ENCODE results near the gene PIGL.

The PIGL gene

DNA sequence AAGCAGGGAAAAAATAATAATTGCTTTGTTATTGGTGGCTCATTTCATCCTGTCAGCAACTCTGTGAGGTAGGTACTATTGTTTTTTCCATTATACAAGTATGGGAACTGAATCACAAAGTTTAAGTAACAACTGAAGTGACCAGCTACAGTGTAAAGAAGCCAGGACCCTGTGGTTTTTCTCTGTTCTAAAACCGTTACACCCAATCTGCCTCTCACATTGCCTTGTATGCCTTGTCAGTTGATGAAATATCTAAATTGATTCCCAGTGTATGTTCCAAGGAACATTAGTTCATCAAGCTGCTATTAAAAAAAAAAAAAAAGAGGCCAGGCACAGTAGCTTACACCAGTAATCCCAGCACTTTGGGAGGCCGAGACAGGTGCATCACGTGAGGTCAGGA, 5.4 kb downstream of the PIGL start:
- no peak for DNase-seq

DNA sequence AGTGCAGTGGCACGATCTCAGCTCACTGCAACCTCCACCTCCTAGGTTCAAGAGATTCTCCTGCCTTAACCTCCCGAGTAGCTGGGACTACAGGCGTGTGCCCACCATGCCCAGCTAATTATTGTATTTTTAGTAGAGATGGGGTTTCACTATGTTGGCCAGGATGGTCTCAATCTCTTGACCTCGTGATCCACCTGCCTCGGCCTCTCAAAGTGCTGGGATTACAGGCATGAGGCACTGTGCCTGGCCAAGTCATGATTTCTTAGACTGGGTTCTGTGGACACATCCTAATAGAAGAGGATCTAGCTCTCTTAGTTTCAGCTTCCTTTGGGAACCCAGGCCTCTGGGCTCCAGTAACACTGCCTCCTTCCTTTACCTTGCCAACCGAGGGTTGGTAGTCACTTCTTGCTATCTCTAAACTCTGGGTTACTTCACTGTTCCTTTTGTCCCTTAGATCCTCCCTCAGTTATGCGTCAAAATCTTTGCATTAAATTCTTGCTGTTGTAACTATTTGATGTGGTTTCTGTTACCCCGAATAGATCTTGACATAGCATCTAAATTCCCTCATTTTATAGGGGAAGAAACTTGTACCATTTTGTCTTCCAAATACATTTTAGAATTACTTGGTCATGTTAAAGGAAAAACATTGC, 13.0 kb downstream of the PIGL start:
- peak; percentile 32 to 34 for DNase-seq

DNA sequence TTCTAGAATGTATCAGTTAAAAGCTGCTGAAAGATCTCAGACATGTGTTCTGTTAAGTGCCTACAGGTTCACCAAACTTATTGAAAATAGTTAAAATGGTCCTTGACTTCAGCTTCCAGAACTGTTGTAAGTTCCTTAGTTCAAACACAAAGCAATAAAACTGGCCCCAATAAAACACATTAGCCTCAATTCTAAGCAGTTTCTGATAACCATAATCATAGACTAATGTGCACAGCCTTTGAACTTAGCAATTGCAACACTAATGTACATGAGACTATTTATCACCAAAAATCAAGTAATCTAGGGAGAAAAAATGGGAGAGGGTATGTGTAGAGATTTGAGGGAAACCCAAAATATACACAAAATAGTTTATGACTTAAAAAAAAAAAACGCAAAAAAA, 15.4 kb downstream of the PIGL start:
- no peak for DNase-seq

DNA sequence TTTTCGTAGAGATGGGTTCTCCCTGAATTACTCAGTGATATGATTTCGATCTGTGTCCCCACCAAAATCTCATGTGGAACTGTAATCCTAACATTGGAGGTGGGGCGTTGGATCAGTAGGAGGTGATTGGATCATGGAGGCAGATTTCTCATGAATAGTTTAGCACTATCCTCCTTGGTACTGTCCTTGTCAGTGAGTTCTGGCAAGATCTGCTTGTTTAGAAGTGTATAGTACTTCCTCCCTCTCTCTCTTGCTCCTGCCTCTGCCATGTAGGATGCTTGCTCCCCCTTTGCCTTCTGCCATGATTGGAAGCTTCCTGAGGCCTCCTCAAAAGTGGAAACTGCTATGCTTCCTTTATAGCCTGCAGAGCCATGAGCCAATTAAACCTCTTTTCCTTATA, 22.9 kb downstream of the PIGL start:
- no peak for DNase-seq

DNA sequence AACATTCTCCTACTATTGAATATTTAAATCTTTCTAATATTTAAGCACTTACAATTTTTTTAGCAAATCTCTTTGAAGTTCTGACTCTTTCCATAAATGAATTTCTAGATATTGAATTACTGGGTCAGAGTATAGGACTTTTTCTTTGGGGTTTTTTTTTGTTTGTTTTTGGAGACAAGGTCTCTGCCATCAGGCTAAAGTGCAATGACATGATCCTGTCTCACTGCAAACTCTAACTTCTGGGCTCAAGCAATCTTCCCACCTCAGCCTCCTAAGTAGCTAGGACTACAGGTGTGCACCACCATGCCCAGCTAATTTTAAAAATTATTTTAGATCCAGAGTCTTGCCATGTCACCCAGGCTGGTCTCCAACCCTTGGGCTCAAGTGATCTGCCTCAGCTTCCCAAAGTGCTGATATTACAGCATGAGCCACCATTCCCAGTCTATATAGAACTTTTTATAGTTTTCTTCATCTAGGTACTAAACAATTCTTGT, 24.9 kb downstream of the PIGL start:
- no peak for DNase-seq

DNA sequence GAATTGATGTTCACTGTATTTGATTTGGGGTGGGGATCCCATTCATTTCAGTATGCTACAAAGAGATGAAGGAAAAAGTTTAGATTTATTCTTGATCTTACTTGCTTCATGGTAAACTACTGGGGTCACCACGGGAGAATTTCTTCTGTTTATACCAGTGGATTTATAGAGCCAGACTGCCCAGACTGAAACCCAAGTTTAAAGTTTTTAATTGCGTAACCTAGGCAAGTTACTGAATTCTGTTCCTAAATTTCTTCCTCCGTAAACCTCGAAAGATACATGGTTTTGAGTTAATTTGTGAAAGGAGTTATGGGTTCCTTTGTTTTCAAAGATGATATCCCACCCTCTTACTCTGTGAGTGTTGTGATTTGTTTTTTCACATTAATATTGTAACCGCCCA, 26.4 kb downstream of the PIGL start:
- DNase-seq, result no peak

DNA sequence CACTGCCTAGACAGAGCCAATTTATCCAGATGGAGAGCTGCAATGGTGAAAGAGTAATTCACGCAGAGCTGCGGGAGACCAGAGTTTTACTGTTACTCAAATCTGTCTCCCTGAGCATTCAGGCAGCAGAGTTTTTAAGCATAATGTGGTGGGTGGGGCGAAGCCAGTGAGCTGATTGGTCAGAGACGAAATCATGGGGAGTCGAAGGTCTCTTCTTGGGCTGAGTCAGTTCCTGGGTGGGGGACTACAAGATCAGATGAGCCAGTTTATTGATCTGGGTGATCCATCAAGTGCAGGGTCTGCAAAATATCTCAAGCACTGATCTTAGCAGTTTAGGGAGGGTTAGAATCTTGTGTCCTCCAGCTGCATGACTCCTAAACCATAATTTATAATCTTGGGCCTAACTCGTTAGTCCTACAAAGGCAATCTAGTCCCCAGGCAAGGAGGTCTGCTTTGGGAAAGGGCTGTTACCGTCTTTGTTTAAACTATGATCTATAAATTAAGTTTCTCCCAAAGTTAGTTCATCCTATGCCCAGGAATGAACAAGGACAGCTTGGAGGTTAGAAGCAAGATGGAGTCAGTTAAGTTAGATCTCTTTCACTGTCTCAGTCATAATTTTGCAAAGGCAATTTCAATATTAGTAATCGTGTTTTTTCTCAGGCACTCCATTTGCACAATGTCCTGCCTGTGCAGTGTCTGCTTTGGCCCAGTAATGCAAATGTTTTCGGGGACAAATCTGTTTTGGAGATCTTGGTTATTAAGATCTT, 27.0 kb downstream of the PIGL start:
- peak; percentile 32 to 34 for DNase-seq

DNA sequence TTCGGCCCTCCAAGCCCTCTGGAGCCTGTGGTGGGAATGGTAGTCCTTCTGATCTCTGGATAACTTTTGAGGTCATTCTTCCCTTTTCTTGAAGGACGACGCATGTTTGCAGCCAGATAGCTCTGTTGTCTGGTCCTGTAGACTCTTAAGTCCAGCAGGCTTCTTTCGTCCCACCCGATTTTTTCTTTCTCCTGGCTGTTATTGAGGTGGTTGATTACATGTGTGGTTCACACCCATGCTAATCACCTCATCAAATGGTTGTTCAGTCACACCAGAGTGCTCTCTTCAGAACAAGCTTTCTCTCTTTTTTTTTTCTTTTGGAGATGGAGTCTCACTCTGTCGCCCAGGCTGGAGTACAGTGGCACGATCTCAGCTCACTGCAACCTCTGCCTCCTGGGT, 30.6 kb downstream of the PIGL start:
- DNase-seq, result no peak

DNA sequence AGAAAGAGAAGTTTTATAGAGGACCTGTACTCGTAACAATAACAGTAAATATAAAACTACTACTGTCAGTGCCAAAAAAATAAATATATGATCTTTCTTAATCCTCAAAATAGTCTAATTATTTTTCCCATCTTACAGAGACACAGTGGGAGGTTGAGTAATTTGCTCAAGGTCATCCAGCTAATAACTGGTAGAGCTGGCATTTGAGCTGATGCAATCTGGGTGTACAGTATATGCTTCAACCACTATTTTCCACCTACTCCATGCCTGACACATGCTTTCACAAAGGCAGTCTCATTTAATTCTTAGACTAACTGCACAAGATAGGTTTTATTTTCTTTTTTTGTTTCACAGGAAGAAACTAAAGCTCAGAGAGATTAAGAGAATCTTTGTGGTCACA, 33.6 kb downstream of the PIGL start:
- no peak for DNase-seq

DNA sequence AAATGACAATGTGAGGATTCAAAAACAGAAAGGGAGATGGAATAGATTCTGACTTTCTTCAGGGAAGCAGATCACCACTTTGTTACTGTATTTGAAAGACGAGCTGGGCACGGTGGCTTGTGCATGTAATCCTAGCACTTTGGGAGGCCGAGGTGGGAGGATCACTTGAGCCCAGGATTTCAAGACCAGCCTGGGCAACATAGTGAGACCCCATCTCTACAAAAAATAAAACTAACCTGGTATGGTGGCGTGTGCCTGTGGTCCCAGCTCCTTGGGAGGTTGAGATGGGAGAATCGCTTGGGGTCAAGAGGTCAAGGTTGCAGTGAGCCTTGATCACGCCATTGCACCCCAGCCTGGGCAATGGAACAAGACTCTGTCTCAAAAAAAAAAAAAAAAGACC, 34.0 kb downstream of the PIGL start:
- DNase-seq, result no peak

DNA sequence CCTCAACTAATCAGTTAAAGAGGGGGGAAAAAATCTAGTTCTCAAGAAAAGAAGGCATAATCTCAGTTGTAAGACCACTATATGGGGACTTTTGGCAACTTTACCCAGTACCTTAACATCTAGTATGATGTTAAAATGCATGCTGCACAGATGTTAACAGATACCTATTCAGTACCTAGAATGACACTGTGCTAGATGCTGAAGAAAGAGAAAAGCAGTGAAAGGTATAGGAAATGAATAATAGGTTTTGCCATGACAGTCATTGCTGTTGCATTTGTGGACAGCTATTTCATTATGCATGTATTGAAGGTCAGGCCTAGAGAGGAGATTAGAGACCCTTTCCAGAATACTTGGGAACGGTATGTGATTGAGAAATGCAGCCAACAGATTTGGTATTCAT, 34.5 kb downstream of the PIGL start:
- no peak for DNase-seq

DNA sequence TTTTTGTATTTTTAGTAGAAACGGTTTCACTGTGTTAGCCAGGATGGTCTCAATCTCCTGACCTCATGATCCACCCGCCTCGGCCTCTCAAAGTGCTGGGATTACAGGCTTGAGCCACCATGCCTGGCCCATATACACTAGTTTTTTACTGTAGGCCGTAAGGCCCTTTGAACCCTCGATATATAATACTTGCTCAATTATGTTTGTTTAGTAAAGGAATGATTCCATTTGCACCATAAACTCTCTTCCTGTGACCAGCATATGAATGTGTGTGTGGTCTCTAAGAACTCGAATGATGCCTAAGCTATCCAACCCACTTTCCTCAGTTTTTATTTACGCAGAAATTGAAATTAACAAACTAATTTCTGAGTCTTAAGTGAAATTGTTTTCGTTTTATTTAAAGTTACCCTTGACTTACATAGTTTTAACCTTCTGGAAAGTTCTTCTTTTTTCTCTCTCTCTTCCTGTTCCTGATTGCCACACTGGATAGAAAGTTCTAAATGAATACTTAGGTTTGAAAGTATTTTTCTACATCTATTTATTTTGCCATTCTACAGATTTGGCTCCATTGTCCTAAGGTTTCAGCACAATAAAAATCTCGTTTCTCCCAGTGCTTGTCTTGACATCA, 37.9 kb downstream of the PIGL start:
- no peak for DNase-seq

DNA sequence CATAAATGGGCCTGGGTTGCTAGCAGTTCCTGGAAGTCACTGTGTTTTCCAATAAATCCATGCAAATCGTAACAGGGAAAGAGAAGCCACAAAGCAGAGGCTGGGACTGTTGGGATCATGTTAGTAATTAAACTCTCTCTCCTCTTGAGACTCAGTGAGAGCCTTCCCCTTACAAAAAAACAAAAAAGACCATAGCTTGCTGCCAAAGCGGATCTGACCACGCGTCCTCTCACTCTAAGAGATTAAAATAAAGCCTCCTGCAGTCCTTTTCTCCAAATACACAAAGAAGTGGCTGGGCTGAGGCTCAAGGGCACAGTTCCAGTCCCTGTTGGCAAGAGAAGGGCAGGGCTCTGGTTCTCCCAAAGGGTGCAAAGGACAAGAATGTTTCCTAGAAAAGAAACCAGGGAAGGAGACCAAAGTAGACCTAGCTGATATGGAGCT, 38.5 kb downstream of the PIGL start:
- DNase-seq, result no peak

DNA sequence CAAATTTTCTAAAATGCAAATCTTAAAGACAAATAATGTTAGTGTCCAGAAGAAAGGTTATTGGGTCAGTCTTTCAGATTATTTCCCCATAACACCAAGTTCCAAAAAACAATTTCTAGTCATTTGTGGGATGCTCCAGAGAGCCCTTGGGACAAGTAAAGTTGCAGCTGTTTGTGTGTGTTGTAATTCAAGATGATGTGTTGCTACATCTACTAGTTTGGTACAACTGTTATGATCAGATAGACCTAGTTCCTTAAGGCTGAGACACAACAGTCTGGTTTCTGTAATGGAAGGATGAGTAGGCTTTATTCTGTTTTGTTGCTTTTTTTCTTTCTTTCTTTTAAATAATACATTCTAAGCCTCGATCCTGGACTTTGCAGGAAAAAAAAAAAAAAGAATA, 41.9 kb downstream of the PIGL start:
- DNase-seq, result no peak

DNA sequence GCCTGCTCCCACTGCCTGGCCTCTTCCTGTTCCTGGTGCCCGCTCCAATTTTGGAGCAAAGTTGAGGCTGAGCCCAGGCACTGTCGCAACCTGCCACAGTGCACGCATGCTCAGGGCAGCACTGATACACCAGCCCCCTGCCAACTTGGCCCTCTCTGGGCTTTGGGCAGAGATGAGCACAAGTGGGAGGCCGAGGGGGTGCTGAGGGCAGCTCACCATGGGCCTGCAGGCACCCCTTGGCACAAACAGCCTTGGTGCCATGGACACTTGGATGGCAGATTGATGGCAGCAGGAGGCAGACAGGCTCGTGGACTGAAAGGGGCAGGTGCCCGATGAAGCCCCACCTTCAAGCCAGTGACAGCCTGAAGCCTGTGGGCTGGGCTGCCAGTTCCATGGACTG, 42.9 kb downstream of the PIGL start:
- no peak for DNase-seq

DNA sequence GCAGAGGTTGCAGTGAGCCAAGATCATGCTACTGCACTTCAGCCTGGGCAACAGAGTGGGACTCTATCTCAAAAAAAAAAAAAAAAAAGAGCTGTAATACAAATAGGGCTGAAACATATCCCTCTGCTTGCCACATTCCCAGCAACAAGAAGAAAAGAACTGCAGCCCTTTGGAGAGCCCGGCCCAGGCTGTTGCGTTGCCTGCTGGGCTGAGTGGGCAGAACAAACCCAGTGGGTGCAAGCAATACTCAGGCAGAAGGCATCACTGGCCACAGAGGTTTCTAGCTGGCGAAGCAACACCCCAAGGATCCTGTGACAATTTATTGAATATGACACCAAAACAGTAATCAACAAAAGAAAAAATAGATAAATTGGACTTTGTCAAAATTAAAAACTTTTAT, 44.0 kb downstream of the PIGL start:
- DNase-seq, result no peak

DNA sequence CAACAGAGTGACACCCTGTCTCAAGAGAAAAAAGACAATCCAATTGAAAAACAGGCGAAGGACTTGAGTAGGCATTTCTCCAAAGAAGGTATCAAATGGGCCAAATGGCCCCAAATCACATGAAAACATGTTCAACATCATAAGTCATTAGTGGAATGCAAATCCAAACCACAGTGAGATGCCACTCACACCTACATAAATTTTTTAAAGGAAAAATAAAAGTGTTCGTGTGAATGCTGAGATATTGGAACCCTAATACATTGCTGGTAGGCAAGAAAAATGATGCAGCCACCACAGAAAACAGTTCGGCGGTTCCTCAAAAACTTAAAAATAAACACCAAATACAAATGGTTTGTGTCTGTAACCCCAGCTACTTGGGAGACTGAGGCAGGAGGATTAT, 45.2 kb downstream of the PIGL start:
- DNase-seq, result no peak

DNA sequence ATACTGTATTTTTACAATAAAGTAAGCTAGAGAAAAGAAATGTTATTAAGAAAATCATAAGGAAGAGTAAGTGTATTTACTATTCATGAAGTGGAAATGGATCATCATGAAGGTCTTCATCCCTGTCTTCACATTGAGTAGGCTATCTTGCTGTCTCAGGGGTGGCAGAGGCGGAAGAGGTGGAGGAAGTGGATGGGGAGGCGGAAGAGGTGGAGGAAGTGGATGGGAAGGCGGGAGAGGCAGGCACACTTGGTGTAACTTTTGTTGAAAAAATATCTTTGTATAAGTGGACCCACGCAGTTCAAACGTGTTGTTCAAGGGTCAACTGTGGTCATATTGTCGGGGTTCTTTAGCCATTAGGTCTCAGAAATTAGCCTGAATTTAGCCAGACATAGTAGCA, 50.2 kb downstream of the PIGL start:
- no peak for DNase-seq

DNA sequence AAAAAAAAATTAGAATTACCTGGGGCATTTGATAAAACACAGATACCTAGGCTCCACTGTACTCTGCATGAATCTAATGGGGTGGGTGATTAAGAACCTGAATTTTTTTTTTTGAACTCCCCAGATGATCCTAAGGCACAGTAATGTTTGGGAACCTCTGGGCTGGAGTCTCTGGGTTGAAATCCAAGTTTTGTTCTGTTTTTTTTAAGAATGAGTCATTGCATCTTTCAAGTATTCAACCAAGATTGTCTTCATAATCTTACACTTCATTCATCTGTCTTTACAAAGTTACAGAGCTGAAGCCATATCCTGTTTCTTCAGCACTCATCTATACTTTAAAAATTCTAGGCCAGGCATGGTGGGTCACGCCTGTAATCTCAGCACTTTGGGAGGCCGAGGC, 52.6 kb downstream of the PIGL start:
- no peak for DNase-seq

DNA sequence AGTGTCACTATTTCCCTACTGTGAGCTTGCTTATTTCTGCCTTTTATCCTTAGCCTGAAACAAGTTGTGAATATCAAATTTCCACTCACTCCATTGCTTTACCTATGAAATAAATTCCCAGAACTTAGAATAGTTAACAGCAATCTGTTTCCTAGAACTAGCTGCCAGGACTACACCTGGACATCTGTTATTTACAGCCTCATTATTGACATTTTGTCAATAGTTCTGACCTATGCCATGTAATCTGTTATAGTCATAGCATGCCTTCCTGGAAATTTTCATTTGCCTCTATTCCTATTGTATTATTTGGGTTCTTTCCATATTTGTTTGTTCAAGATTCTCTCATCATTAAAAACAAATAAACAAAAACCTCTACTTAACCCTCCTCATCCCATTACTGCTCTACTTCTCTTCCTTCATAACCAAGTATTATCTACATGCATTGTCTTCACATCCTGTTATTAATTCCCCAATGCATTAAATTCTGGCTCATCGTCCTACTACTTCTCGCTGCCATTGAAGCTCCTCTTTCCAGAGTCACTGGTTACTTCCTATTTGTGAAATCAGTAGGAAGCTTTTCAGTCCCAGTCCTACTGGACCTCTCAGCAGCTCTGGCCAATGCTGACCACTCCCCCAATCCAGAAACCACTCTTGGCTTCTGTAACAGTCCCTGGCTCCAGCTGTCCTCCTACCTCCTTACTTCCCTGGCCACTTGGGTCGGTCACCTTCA, 55.3 kb downstream of the PIGL start:
- no peak for DNase-seq

DNA sequence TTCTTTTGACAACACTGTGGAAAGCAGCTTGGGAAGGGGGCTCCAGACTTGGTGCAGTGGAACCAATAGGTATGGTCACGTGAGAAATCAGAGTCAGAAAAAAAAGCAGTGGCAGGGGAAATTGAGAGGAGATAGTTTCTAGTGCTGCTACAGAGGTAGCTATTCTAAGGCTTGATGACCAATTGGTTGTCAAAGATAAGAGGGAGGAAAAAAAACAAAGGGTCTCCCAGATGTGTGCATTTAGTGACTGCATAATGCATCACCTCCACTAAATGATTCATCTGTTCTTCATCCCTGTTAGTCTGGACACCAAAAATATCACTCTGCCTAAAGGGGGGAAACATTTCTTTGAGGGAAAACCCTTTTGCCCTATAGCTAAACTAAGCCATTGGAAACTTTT, 56.5 kb downstream of the PIGL start:
- DNase-seq, result no peak

DNA sequence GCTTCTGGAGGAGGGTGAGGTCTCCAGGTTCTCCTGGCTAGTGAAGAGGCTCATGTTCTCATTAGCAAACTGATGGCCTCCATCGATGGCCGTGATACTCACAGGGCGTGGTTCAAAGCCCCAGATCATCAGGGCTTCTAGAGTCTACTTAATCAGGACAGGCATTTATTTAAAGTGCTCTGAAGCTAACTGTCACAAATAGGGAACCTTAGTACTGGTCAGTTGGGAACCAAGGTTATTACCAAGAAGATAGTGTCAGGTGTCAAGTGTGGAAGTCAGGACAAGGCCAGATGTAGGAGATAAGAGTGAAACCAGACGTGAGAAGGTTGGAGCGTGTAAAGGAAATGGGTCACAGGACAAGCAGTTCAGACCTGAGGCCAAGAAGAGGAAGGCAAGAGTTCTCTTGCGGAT, 56.9 kb downstream of the PIGL start:
- DNase-seq, result no peak

DNA sequence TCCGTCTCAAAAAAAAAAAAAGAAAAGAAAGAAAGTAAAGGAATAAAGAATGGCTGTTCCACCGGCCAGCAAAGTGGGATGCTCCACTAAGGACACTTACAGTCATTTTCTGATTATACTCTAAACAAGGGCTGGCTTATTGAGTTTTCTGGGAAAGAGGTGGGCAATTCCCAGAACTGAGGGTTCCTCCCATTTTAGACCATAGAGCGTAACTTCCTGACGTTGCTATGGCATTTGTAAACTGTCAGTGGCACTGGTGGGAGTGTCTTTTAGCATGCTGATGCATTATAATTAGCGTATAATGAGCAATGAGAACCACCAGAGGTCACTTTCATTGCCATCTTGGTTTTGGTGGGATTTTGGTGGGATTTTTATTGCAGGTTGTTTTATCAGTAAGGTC, 58.0 kb downstream of the PIGL start:
- no peak for DNase-seq

DNA sequence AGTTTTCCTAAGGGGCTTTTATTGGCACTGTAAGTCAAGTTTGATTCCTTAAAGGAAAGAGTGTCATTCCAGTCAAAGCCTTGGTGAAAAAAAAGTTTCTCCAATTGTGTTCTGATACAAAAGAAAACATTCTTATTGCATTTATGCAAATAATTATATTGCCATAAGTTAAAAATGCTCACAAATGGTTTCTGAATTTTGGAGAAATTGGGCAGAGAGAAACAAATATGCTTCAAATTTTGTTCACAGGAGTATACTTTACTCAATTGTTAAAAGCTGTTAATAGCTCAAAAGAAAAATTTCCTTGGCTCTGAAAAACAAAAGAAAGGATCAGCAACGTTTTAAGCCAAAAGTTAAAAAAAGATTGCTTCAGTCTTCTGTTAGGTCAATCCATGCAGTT, 60.2 kb downstream of the PIGL start:
- no peak for DNase-seq

All from activated T-cell treated with anti-CD3 and anti-CD28 coated beads, Interleukin-2, amount 50 U/mL, for 48 hours (primary cell).